Activated naive CD4-positive, alpha-beta T cell treated with anti-CD3 and anti-CD28 coated beads, Interleukin-2, amount 50 U/mL, for 24 hours (primary cell): ENCODE data around the gene DNAJA4.
A peak's percentile ranks its signal among the peaks of the same experiment; 100 is the strongest.

Source experiments
- H3K27ac Mint-ChIP-seq: one replicate; pipeline ENCODE4 v1.8.0; 2021; ENCODE audit warnings: mild to moderate bottlenecking, mixed read lengths
- H3K27me3 Mint-ChIP-seq: one replicate; pipeline ENCODE4 v1.8.0; 2021; ENCODE audit warnings: mixed read lengths
- H3K36me3 Mint-ChIP-seq: one replicate; pipeline ENCODE4 v1.8.0; 2021; ENCODE audit warnings: mixed read lengths
- H3K4me1 Mint-ChIP-seq: one replicate; pipeline ENCODE4 v1.8.0; 2021; ENCODE audit warnings: mixed read lengths
- H3K4me3 Mint-ChIP-seq: one replicate; pipeline ENCODE4 v1.8.0; 2021; ENCODE audit warnings: mild to moderate bottlenecking, mixed read lengths
- H3K9me3 Mint-ChIP-seq: one replicate; pipeline ENCODE4 v1.8.0; 2021; ENCODE audit warnings: mixed read lengths

The DNAJA4 gene

GRCh38 chr15:78260489-78260888, 3.9 kb upstream of the DNAJA4 start:
- Mint-ChIP-seq H3K4me1 (peaks cover 4% of the 10 kb centered on the region), H3K27ac (no peak overlapping the region)

GRCh38 chr15:78261062-78261461, 3.3 kb upstream of the DNAJA4 start:
- Mint-ChIP-seq H3K36me3 (no peaks in the 10 kb centered on the region), H3K4me1 (peaks cover 10% of the 10 kb centered on the region), H3K4me3 (no peak overlapping the region), H3K27me3 (no peaks in the 10 kb centered on the region), H3K9me3 (no peaks in the 10 kb centered on the region), H3K27ac (peak overlapping the region; percentile 20)

More at GRCh38 chr15:78260489-78260888, 3.9 kb upstream of the DNAJA4 start:
- no peaks in the 10 kb centered on the region for H3K9me3 Mint-ChIP-seq
- H3K36me3 Mint-ChIP-seq = no peaks in the 10 kb centered on the region
- H3K4me3 Mint-ChIP-seq = no peak overlapping the region
- no peaks in the 10 kb centered on the region for H3K27me3 Mint-ChIP-seq

- Mint-ChIP-seq H3K27ac (peak overlapping the region; percentile 80), H3K4me1 (peaks cover 32% of the 10 kb centered on the region), H3K4me3 (peak overlapping the region; percentile 51), H3K9me3 (no peaks in the 10 kb centered on the region), H3K36me3 (peaks cover 2% of the 10 kb centered on the region), H3K27me3 (no peaks in the 10 kb centered on the region)
These were observed 996 bp upstream of the DNAJA4 start for GRCh38 chr15:78263351-78263781.

GRCh38 chr15:78263907-78264303, 457 bp upstream of the DNAJA4 start:
- Mint-ChIP-seq H3K4me1 (peaks cover 37% of the 10 kb centered on the region), H3K27ac (peak overlapping the region; percentile 80), H3K4me3 (peak overlapping the region; percentile 51), H3K9me3 (no peaks in the 10 kb centered on the region), H3K27me3 (no peaks in the 10 kb centered on the region), H3K36me3 (peaks cover 5% of the 10 kb centered on the region)

- Mint-ChIP-seq H3K27me3 (no peaks in the 10 kb centered on the region), H3K27ac (peak overlapping the region; percentile 95), H3K9me3 (no peaks in the 10 kb centered on the region), H3K4me1 (peaks cover 41% of the 10 kb centered on the region), H3K4me3 (peak overlapping the region; percentile 91), H3K36me3 (peaks cover 5% of the 10 kb centered on the region)
These were observed 737 bp downstream of the DNAJA4 start for GRCh38 chr15:78265137-78265460.

GRCh38 chr15:78265752-78266224, 1.4 kb downstream of the DNAJA4 start:
- H3K36me3 Mint-ChIP-seq = peaks cover 8% of the 10 kb centered on the region
- H3K9me3 Mint-ChIP-seq = no peaks in the 10 kb centered on the region
- H3K27ac Mint-ChIP-seq = peak overlapping the region; percentile 95
- peak overlapping the region; percentile 91 for H3K4me3 Mint-ChIP-seq
- H3K4me1 Mint-ChIP-seq = peaks cover 46% of the 10 kb centered on the region
- no peaks in the 10 kb centered on the region for H3K27me3 Mint-ChIP-seq

GRCh38 chr15:78266229-78266628, 1.9 kb downstream of the DNAJA4 start:
- Mint-ChIP-seq H3K27ac (no peak overlapping the region), H3K9me3 (no peaks in the 10 kb centered on the region), H3K36me3 (peaks cover 8% of the 10 kb centered on the region), H3K4me3 (peak overlapping the region; percentile 91), H3K27me3 (no peaks in the 10 kb centered on the region), H3K4me1 (peaks cover 46% of the 10 kb centered on the region)

GRCh38 chr15:78266806-78267205, 2.4 kb downstream of the DNAJA4 start:
- Mint-ChIP-seq H3K4me3 (peak overlapping the region; percentile 58), H3K4me1 (peaks cover 46% of the 10 kb centered on the region), H3K27ac (peak overlapping the region; percentile 15)

GRCh38 chr15:78272316-78272715, 8.0 kb downstream of the DNAJA4 start:
- Mint-ChIP-seq H3K4me3 (no peak overlapping the region), H3K36me3 (peaks cover 8% of the 10 kb centered on the region), H3K27ac (no peak overlapping the region), H3K4me1 (peaks cover 24% of the 10 kb centered on the region), H3K9me3 (no peaks in the 10 kb centered on the region), H3K27me3 (no peaks in the 10 kb centered on the region)

More at GRCh38 chr15:78266806-78267205, 2.4 kb downstream of the DNAJA4 start:
- peaks cover 8% of the 10 kb centered on the region for H3K36me3 Mint-ChIP-seq
- no peaks in the 10 kb centered on the region for H3K9me3 Mint-ChIP-seq
- no peaks in the 10 kb centered on the region for H3K27me3 Mint-ChIP-seq

GRCh38 chr15:78272776-78273175, 8.4 kb downstream of the DNAJA4 start:
- peaks cover 20% of the 10 kb centered on the region for H3K4me1 Mint-ChIP-seq
- no peaks in the 10 kb centered on the region for H3K27me3 Mint-ChIP-seq
- H3K9me3 Mint-ChIP-seq = no peaks in the 10 kb centered on the region
- H3K27ac Mint-ChIP-seq = no peak overlapping the region
- H3K36me3 Mint-ChIP-seq = peaks cover 8% of the 10 kb centered on the region
- no peak overlapping the region for H3K4me3 Mint-ChIP-seq

GRCh38 chr15:78274994-78275393, 10.6 kb downstream of the DNAJA4 start:
- Mint-ChIP-seq H3K9me3 (no peaks in the 10 kb centered on the region), H3K27ac (no peak overlapping the region), H3K27me3 (no peaks in the 10 kb centered on the region), H3K4me1 (peaks cover 6% of the 10 kb centered on the region), H3K4me3 (no peak overlapping the region), H3K36me3 (peaks cover 5% of the 10 kb centered on the region)

- Mint-ChIP-seq H3K36me3 (peaks cover 2% of the 10 kb centered on the region), H3K9me3 (no peaks in the 10 kb centered on the region), H3K27ac (no peak overlapping the region)
These were observed 11.9 kb downstream of the DNAJA4 start for GRCh38 chr15:78276064-78276943.

GRCh38 chr15:78280319-78281072, 16.1 kb downstream of the DNAJA4 start:
- Mint-ChIP-seq H3K4me3 (no peak overlapping the region), H3K27ac (no peak overlapping the region), H3K27me3 (no peaks in the 10 kb centered on the region), H3K36me3 (peaks cover 5% of the 10 kb centered on the region), H3K9me3 (no peaks in the 10 kb centered on the region), H3K4me1 (no peaks in the 10 kb centered on the region)

More at GRCh38 chr15:78276064-78276943, 11.9 kb downstream of the DNAJA4 start:
- no peaks in the 10 kb centered on the region for H3K4me1 Mint-ChIP-seq
- no peaks in the 10 kb centered on the region for H3K27me3 Mint-ChIP-seq
- H3K4me3 Mint-ChIP-seq = no peak overlapping the region

GRCh38 chr15:78282324-78282723, 18.0 kb downstream of the DNAJA4 start:
- Mint-ChIP-seq H3K27me3 (no peaks in the 10 kb centered on the region), H3K4me3 (no peak overlapping the region), H3K4me1 (no peaks in the 10 kb centered on the region), H3K36me3 (peaks cover 8% of the 10 kb centered on the region), H3K9me3 (no peaks in the 10 kb centered on the region), H3K27ac (no peak overlapping the region)

GRCh38 chr15:78284758-78285157, 20.4 kb downstream of the DNAJA4 start:
- H3K9me3 Mint-ChIP-seq = no peaks in the 10 kb centered on the region
- peaks cover 15% of the 10 kb centered on the region for H3K36me3 Mint-ChIP-seq
- H3K4me3 Mint-ChIP-seq = no peak overlapping the region
- no peak overlapping the region for H3K27ac Mint-ChIP-seq
- no peaks in the 10 kb centered on the region for H3K27me3 Mint-ChIP-seq
- H3K4me1 Mint-ChIP-seq = no peaks in the 10 kb centered on the region

- Mint-ChIP-seq H3K27ac (no peak overlapping the region), H3K9me3 (no peaks in the 10 kb centered on the region), H3K4me3 (no peak overlapping the region), H3K36me3 (peaks cover 27% of the 10 kb centered on the region), H3K27me3 (no peaks in the 10 kb centered on the region), H3K4me1 (peaks cover 7% of the 10 kb centered on the region)
These were observed 25.9 kb downstream of the DNAJA4 start for GRCh38 chr15:78290222-78290621.
